CD14-positive monocyte (primary cell): Measurements from ENCODE around the gene COX10. TPM values are rescaled to one million over a fixed set of nuclear protein-coding genes. Genes with fewer than 3 reads are reported as not detected.
"Not testable (repeated sequence)": the region's sequence is repeated elsewhere in the genome, so short reads cannot be mapped to it uniquely, and the experiment has no call there.

Experiments
- DNase-seq, 3 donors: peaks; one replicate each; pipeline ENCODE4 v3.0.0-alpha.2; 2011 to 2022
- H2AFZ ChIP-seq: 2 replicates; pipeline ENCODE4 v1.6.0; 2012; ENCODE audit warnings: mild to moderate bottlenecking, low read depth, low read length, inconsistent platforms; ENCODE audit not compliant: insufficient read depth, poor library complexity, severe bottlenecking
- H3K27ac ChIP-seq, 2 donors: 1 replicate in 1 of 2; 2 replicates in 1 of 2; pipeline ENCODE4 v1.5.1; 2012 to 2013; ENCODE audit warnings: low read length in 2 of 2, control low read depth in 1 of 2, inconsistent platforms in 1 of 2, low read depth in 1 of 2, mild to moderate bottlenecking in 1 of 2
- H3K27me3 ChIP-seq, 2 donors: one replicate each; pipeline versions ENCODE4 v1.6.0 to v1.6.1; 2011 to 2013; ENCODE audit warnings: low read length in 2 of 2; ENCODE audit not compliant: control insufficient read depth in 2 of 2, insufficient read depth in 2 of 2
- H3K36me3 ChIP-seq, 2 donors: replicated peaks in 1 of 2; 1 replicate in 1 of 2; 2 replicates in 1 of 2; pipeline versions ENCODE4 v1.5.1 to v1.6.1; 2012 to 2013; ENCODE audit warnings: low read length in 2 of 2, control low read depth in 1 of 2, inconsistent platforms in 1 of 2, mild to moderate bottlenecking in 1 of 2; ENCODE audit not compliant: insufficient read depth in 2 of 2, control insufficient read depth in 1 of 2
- H3K4me1 ChIP-seq, 2 donors: 1 replicate in 1 of 2; 2 replicates in 1 of 2; pipeline versions ENCODE4 v1.5.1 to v1.6.1; 2012 to 2013; ENCODE audit warnings: low read length in 2 of 2, control low read depth in 1 of 2, inconsistent platforms in 1 of 2, mild to moderate bottlenecking in 1 of 2, moderate library complexity in 1 of 2; ENCODE audit not compliant: insufficient read depth in 2 of 2, control insufficient read depth in 1 of 2
- H3K4me2 ChIP-seq: replicated peaks from 2 replicates; pipeline ENCODE3; 2012; ENCODE audit warnings: low read length, moderate library complexity, mild to moderate bottlenecking; ENCODE audit not compliant: poor library complexity, severe bottlenecking; ENCODE audit errors: extremely low read depth
- H3K4me3 ChIP-seq, 3 experiments: fragments of 200-600 bp in 1 of 3; sonication (generic) in 1 of 3; replicated peaks in 1 of 3; 1 replicate in 2 of 3; 2 replicates in 1 of 3; pipeline ENCODE4 v1.5.1; 2011 to 2013; ENCODE audit warnings: low read length in 3 of 3, mild to moderate bottlenecking in 3 of 3, control low read depth in 2 of 3, low read depth in 2 of 3, inconsistent platforms in 1 of 3, moderate library complexity in 1 of 3
- H3K79me2 ChIP-seq: 2 replicates; pipeline ENCODE4 v1.6.0; 2012; ENCODE audit warnings: mild to moderate bottlenecking, control low read depth, inconsistent platforms, low read length, moderate library complexity; ENCODE audit not compliant: insufficient read depth
- H3K9ac ChIP-seq: 2 replicates; pipeline ENCODE4 v1.6.0; 2017; ENCODE audit warnings: low read length, mild to moderate bottlenecking; ENCODE audit not compliant: insufficient read depth, poor library complexity, severe bottlenecking
- H3K9me3 ChIP-seq, 2 donors: replicated peaks in 1 of 2; 1 replicate in 1 of 2; 2 replicates in 1 of 2; pipeline versions ENCODE4 v1.5.1 to v1.6.1; 2012 to 2013; ENCODE audit warnings: low read length in 2 of 2, control low read depth in 1 of 2; ENCODE audit not compliant: control insufficient read depth in 1 of 2, insufficient read depth in 1 of 2
- H4K20me1 ChIP-seq: 2 replicates; pipeline ENCODE4 v1.6.0; 2012; ENCODE audit warnings: mild to moderate bottlenecking, low read length, control low read depth, moderate library complexity; ENCODE audit not compliant: insufficient read depth
- H3K27ac Mint-ChIP-seq, 7 donors: one replicate each; pipeline ENCODE4 v1.8.0; 2020; ENCODE audit warnings: mild to moderate bottlenecking in 7 of 7, mixed read lengths in 7 of 7, moderate library complexity in 6 of 7, inconsistent platforms in 2 of 7
- H3K27me3 Mint-ChIP-seq, 3 donors: one replicate each; pipeline ENCODE4 v1.8.0; 2021 to 2022; ENCODE audit warnings: low read depth in 3 of 3, mild to moderate bottlenecking in 3 of 3, mixed read lengths in 3 of 3, moderate library complexity in 3 of 3, inconsistent platforms in 1 of 3
- H3K36me3 Mint-ChIP-seq, 2 donors: one replicate each; pipeline ENCODE4 v1.8.0; 2020; ENCODE audit warnings: mixed read lengths in 2 of 2, inconsistent platforms in 1 of 2, mild to moderate bottlenecking in 1 of 2
- H3K4me1 Mint-ChIP-seq: one replicate; pipeline ENCODE4 v1.8.0; 2020; ENCODE audit warnings: mild to moderate bottlenecking, mixed read lengths
- H3K4me3 Mint-ChIP-seq, 2 donors: one replicate each; pipeline ENCODE4 v1.8.0; 2020; ENCODE audit warnings: mild to moderate bottlenecking in 2 of 2, mixed read lengths in 2 of 2, moderate library complexity in 1 of 2
- H3K9me3 Mint-ChIP-seq, 7 donors: one replicate each; pipeline ENCODE4 v1.8.0; 2020 to 2022; ENCODE audit warnings: mixed read lengths in 7 of 7, mild to moderate bottlenecking in 6 of 7, moderate library complexity in 6 of 7, inconsistent platforms in 2 of 7
- CTCF ChIP-seq: fragments of 200-600 bp; IDR thresholded peaks from one replicate; pipeline ENCODE4 v1.8.0; 2022; ENCODE audit warnings: antibody characterized with exemption, mild to moderate bottlenecking
- whole genome bisulfite sequencing: methylation state at CpG from one replicate; pipeline ENCODE4 v1.1.5; 2013; ENCODE audit warnings: missing lambda C conversion rate; ENCODE audit not compliant: insufficient coverage; 5-methylcytosine and 5-hydroxymethylcytosine counted together
- intact Hi-C, 2 donors: fragments of 100-400 bp; cut with micrococcal nuclease; formaldehyde crosslinking; loops; one replicate each; pipeline versions ENCODE4 v1.15.0 to v1.15.1; 2023
- polyA plus RNA-seq, 3 donors: library from polyadenylated mRNA; depleted of rRNA in 1 of 3; unstranded in 2 of 3; stranded (reverse) in 1 of 3; fragments of 300-500 nt in 2 of 3; fragments of >200 nt in 1 of 3; fragmentation: Illumina TruSeq in 2 of 3; gene quantifications; 1 replicate in 2 of 3; 2 replicates in 1 of 3; pipeline ENCODE4 v1.2.3, GENCODE V29; 2012 to 2021

Gene COX10
- polyA plus RNA-seq, 3 donors: 8.2 to 15.2 (median 11.3) TPM

GRCh38 chr17:14227052-14227451 is 157.7 kb downstream of the COX10 start:
- Mint-ChIP-seq H3K9me3 (peaks cover 0 to 9% (median 3%) of the 10 kb centered on the region in 7 donors), H3K27ac (no peak overlapping the region), H3K36me3 (no peaks in the 10 kb centered on the region), H3K27me3 (peaks cover 0 to 5% (median 2%) of the 10 kb centered on the region in 3 donors), H3K4me1 (no peaks in the 10 kb centered on the region), H3K4me3 (no peak overlapping the region)
- TF ChIP-seq CTCF: no peak
- intact Hi-C loops: no loop called here
- H3K9ac ChIP-seq: no peak overlapping the region
- H3K4me3 ChIP-seq: no peak overlapping the region
- H2AFZ ChIP-seq: no peak overlapping the region
- H4K20me1 ChIP-seq: no peaks in the 10 kb centered on the region
- H3K79me2 ChIP-seq: no peaks in the 10 kb centered on the region
- WGBS: 83% methylated on average over 1 of the region's 7 CpGs
- no peak for DNase-seq
- no peak overlapping the region for H3K4me2 ChIP-seq
- no peaks in the 10 kb centered on the region for H3K27me3 ChIP-seq
- no peaks in the 10 kb centered on the region for H3K36me3 ChIP-seq
- no peak overlapping the region for H3K27ac ChIP-seq
- H3K9me3 ChIP-seq: peaks cover 0 to 3% of the 10 kb centered on the region in 2 donors
- H3K4me1 ChIP-seq: no peaks in the 10 kb centered on the region

GRCh38 chr17:14228903-14229302 is 159.6 kb downstream of the COX10 start:
- Histone ChIP-seq H3K4me1 (no peaks in the 10 kb centered on the region), H3K4me2 (no peak overlapping the region), H3K27ac (no peak overlapping the region), H3K9me3 (peaks cover 0 to 3% of the 10 kb centered on the region in 2 donors), H3K79me2 (no peaks in the 10 kb centered on the region), H3K36me3 (no peaks in the 10 kb centered on the region), H3K4me3 (no peak overlapping the region), H3K9ac (no peak overlapping the region), H4K20me1 (no peaks in the 10 kb centered on the region), H3K27me3 (no peaks in the 10 kb centered on the region), H2AFZ (no peak overlapping the region)
- Mint-ChIP-seq H3K4me3 (no peak overlapping the region), H3K4me1 (no peaks in the 10 kb centered on the region), H3K27me3 (peaks cover 0 to 5% (median 2%) of the 10 kb centered on the region in 3 donors), H3K9me3 (peaks cover 0 to 9% (median 3%) of the 10 kb centered on the region in 7 donors), H3K36me3 (no peaks in the 10 kb centered on the region), H3K27ac (no peak overlapping the region)
- intact Hi-C loops: no loop called here
- TF ChIP-seq CTCF: no peak
- no peak for DNase-seq
- 100% methylated on average over 3 of the region's 4 CpGs for WGBS

- H3K4me3 Mint-ChIP-seq, H3K27ac ChIP-seq, H2AFZ ChIP-seq, H4K20me1 ChIP-seq, H3K27me3 Mint-ChIP-seq, intact Hi-C loops, H3K36me3 ChIP-seq, H3K4me1 ChIP-seq, H3K9me3 ChIP-seq, H3K27me3 ChIP-seq, H3K9ac ChIP-seq, H3K79me2 ChIP-seq, H3K4me1 Mint-ChIP-seq, H3K4me2 ChIP-seq, H3K36me3 Mint-ChIP-seq, DNase-seq, H3K27ac Mint-ChIP-seq, H3K4me3 ChIP-seq, H3K9me3 Mint-ChIP-seq: not testable (repeated sequence)
- WGBS: no CpG with 5 or more reads among the region's 6 CpGs
Measured at GRCh38 chr17:14231187-14231586, 161.9 kb downstream of the COX10 start.
